NCI-H1105 treated with DMSO at 0.1 percent for 48 hours (cell line): ENCODE results near the gene UBE3A.

Source experiments
- DNase-seq: peaks from one replicate; lab custom pipeline; 2025; lab: John Stamatoyannopoulos, UW

Gene UBE3A

GRCh38 chr15:25403771-25404170 lies 35.1 kb downstream of the UBE3A start:
- DNase-seq: no peak

- no peak for DNase-seq
These were observed 36.5 kb downstream of the UBE3A start for GRCh38 chr15:25402342-25402741.

- no peak for DNase-seq
These were observed 37.3 kb downstream of the UBE3A start for GRCh38 chr15:25401501-25401900.

GRCh38 chr15:25397100-25397499 lies 41.7 kb downstream of the UBE3A start:
- no peak for DNase-seq

- no peak for DNase-seq
These were observed 43.9 kb downstream of the UBE3A start for GRCh38 chr15:25394898-25395297.

- no peak for DNase-seq
These were observed 46.0 kb downstream of the UBE3A start for GRCh38 chr15:25392806-25393205.

- DNase-seq: no peak
These were observed 46.7 kb downstream of the UBE3A start for GRCh38 chr15:25391971-25392721.

- no peak for DNase-seq
These were observed 52.8 kb downstream of the UBE3A start for GRCh38 chr15:25385986-25386385.

- no peak for DNase-seq
These were observed 57.2 kb downstream of the UBE3A start for GRCh38 chr15:25381579-25381978.

GRCh38 chr15:25378501-25378901 lies 60.3 kb downstream of the UBE3A start:
- DNase-seq: no peak

- DNase-seq: no peak
These were observed 63.3 kb downstream of the UBE3A start for GRCh38 chr15:25375557-25375956.

- no peak for DNase-seq
These were observed 64.7 kb downstream of the UBE3A start for GRCh38 chr15:25374143-25374542.

GRCh38 chr15:25372298-25372697 lies 66.5 kb downstream of the UBE3A start:
- DNase-seq: no peak

GRCh38 chr15:25368850-25369249 lies 70.0 kb downstream of the UBE3A start:
- DNase-seq: no peak

- DNase-seq: no peak
These were observed 72.8 kb downstream of the UBE3A start for GRCh38 chr15:25366058-25366457.

- DNase-seq: no peak
These were observed 76.3 kb downstream of the UBE3A start for GRCh38 chr15:25362545-25362944.

- DNase-seq: no peak
These were observed 91.1 kb downstream of the UBE3A start for GRCh38 chr15:25347707-25348106.

- DNase-seq: no peak
These were observed 92.5 kb downstream of the UBE3A start for GRCh38 chr15:25346371-25346770.

- DNase-seq: peak; percentile 0
These were observed 92.9 kb downstream of the UBE3A start for GRCh38 chr15:25345943-25346342.

- no peak for DNase-seq
These were observed 96.2 kb downstream of the UBE3A start for GRCh38 chr15:25342629-25343028.

GRCh38 chr15:25339431-25339830 lies 99.4 kb downstream of the UBE3A start:
- no peak for DNase-seq

GRCh38 chr15:25335279-25335678 lies 103.5 kb downstream of the UBE3A start:
- DNase-seq: no peak

GRCh38 chr15:25333049-25333448 lies 105.8 kb downstream of the UBE3A start:
- no peak for DNase-seq

GRCh38 chr15:25332306-25332705 lies 106.5 kb downstream of the UBE3A start:
- DNase-seq: no peak
